ENCODE results near the gene UFM1. TPM values are rescaled to one million over a fixed set of nuclear protein-coding genes. Genes with fewer than 3 reads are reported as not detected.

The UFM1 gene
- total RNA-seq, 1 donor from 2014 or later, result 55.7 TPM

GRCh38 chr13:38376546-38376945 lies 26.9 kb downstream of the UFM1 start:
- ChIA-PET POLR2A (no interaction called here), CTCF (no interaction called here)
- H3K4me1 Mint-ChIP-seq, result no peaks in the 10 kb centered on the region
- DNase-seq (no peak), ATAC-seq (ENCODE audit: low read depth) (no peak)
- no peak for TF ChIP-seq CTCF (IDR thresholded peaks at IDR 0.05)
- no peaks in the 10 kb centered on the region for H3K9me3 Mint-ChIP-seq
- H3K36me3 Mint-ChIP-seq (ENCODE audit: low read depth), result no peaks in the 10 kb centered on the region
- intact Hi-C loops (cut with micrococcal nuclease), result no loop called here
- H3K27me3 Mint-ChIP-seq, result peaks cover 19% of the 10 kb centered on the region
- no peak overlapping the region for H3K27ac Mint-ChIP-seq
- no peak overlapping the region for H3K4me3 Mint-ChIP-seq

GRCh38 chr13:38381890-38382289 lies 32.2 kb downstream of the UFM1 start:
- ChIA-PET POLR2A (no interaction called here), CTCF (no interaction called here)
- Mint-ChIP-seq H3K36me3 (ENCODE audit: low read depth) (no peaks in the 10 kb centered on the region), H3K4me1 (no peaks in the 10 kb centered on the region), H3K9me3 (no peaks in the 10 kb centered on the region), H3K27me3 (peaks cover 3% of the 10 kb centered on the region), H3K4me3 (no peak overlapping the region), H3K27ac (no peak overlapping the region)
- TF ChIP-seq CTCF (IDR thresholded peaks at IDR 0.05), result no peak
- DNase-seq (no peak), ATAC-seq (ENCODE audit: low read depth) (no peak)
- intact Hi-C loops (cut with micrococcal nuclease), result no loop called here

- ChIA-PET CTCF (no interaction called here), POLR2A (no interaction called here)
- H3K27me3 Mint-ChIP-seq, result peaks cover 3% of the 10 kb centered on the region
- DNase-seq, result no peak
- TF ChIP-seq CTCF (IDR thresholded peaks at IDR 0.05), result no peak
- no peak overlapping the region for H3K27ac Mint-ChIP-seq
- no peaks in the 10 kb centered on the region for H3K36me3 Mint-ChIP-seq (ENCODE audit: low read depth)
- intact Hi-C loops (cut with micrococcal nuclease), result no loop called here
- H3K9me3 Mint-ChIP-seq, result no peaks in the 10 kb centered on the region
- no peak overlapping the region for H3K4me3 Mint-ChIP-seq
- ATAC-seq (ENCODE audit: low read depth), result no peak
- H3K4me1 Mint-ChIP-seq, result no peaks in the 10 kb centered on the region
Measured at GRCh38 chr13:38382946-38383345, 33.3 kb downstream of the UFM1 start.

- TF ChIP-seq CTCF (IDR thresholded peaks at IDR 0.05), result no peak
- ATAC-seq (ENCODE audit: low read depth), result no peak
- Mint-ChIP-seq H3K9me3 (no peaks in the 10 kb centered on the region), H3K27me3 (peaks cover 3% of the 10 kb centered on the region), H3K4me3 (no peak overlapping the region), H3K36me3 (ENCODE audit: low read depth) (no peaks in the 10 kb centered on the region), H3K27ac (no peak overlapping the region), H3K4me1 (no peaks in the 10 kb centered on the region)
- intact Hi-C loops (cut with micrococcal nuclease), result no loop called here
- ChIA-PET POLR2A (no interaction called here), CTCF (no interaction called here)
- no peak for DNase-seq
Measured at GRCh38 chr13:38384171-38384570, 34.5 kb downstream of the UFM1 start.

- ATAC-seq (ENCODE audit: low read depth) (no peak), DNase-seq (no peak)
- Mint-ChIP-seq H3K27me3 (peaks cover 3% of the 10 kb centered on the region), H3K4me1 (no peaks in the 10 kb centered on the region), H3K27ac (no peak overlapping the region), H3K36me3 (ENCODE audit: low read depth) (no peaks in the 10 kb centered on the region), H3K9me3 (no peaks in the 10 kb centered on the region), H3K4me3 (no peak overlapping the region)
- intact Hi-C loops (cut with micrococcal nuclease), result no loop called here
- ChIA-PET CTCF (no interaction called here), POLR2A (no interaction called here)
- TF ChIP-seq CTCF (IDR thresholded peaks at IDR 0.05), result no peak
Measured at GRCh38 chr13:38385153-38385891, 35.7 kb downstream of the UFM1 start.
